GM21390 (cell line): Measurements from ENCODE around the gene C4A.
"Not testable (repeated sequence)": the region's sequence is repeated elsewhere in the genome, so short reads cannot be mapped to it uniquely, and the experiment has no call there.

Experiments used
- ATAC-seq: cut with Tn5 transposase; IDR thresholded peaks from one replicate; pipeline ENCODE4 v1.9.1; 2021; ENCODE audit not compliant: unreplicated experiment

The C4A gene

GRCh38 chr6:32047855-32048766, 66.3 kb downstream of the C4A start:
- ATAC-seq = no peak

- not testable (repeated sequence) for ATAC-seq
These were observed 67.3 kb downstream of the C4A start for GRCh38 chr6:32049149-32049548.

- ATAC-seq = not testable (repeated sequence)
These were observed 67.9 kb downstream of the C4A start for GRCh38 chr6:32049736-32050135.

GRCh38 chr6:32050562-32050961, 68.7 kb downstream of the C4A start:
- no peak for ATAC-seq
